HFFc6 (cell line): Measurements from ENCODE around the gene KLF6. TPM values are rescaled to one million over a fixed set of nuclear protein-coding genes. Genes with fewer than 3 reads are reported as not detected.
A peak's percentile ranks its signal among the peaks of the same experiment; 100 is the strongest.

Source experiments
- DNase-seq: peaks from one replicate; pipeline ENCODE4 v3.0.0-alpha.2; 2018
- H3K27ac Mint-ChIP-seq: 2 replicates; pipeline ENCODE4 v1.8.0; 2020; ENCODE audit warnings: mild to moderate bottlenecking, mixed read lengths
- H3K27me3 Mint-ChIP-seq: 2 replicates; pipeline ENCODE4 v1.8.0; 2021; ENCODE audit warnings: mild to moderate bottlenecking, moderate library complexity, mixed read lengths; ENCODE audit not compliant: insufficient read depth
- H3K36me3 Mint-ChIP-seq: 2 replicates; pipeline ENCODE4 v1.8.0; 2021; ENCODE audit warnings: low read depth, mixed read lengths
- H3K4me1 Mint-ChIP-seq: 2 replicates; pipeline ENCODE4 v1.8.0; 2020; ENCODE audit warnings: low read depth, mixed read lengths
- H3K4me3 Mint-ChIP-seq: 2 replicates; pipeline ENCODE4 v1.8.0; 2020; ENCODE audit warnings: mild to moderate bottlenecking, moderate library complexity, mixed read lengths
- H3K9me3 Mint-ChIP-seq: 2 replicates; pipeline ENCODE4 v1.8.0; 2020; ENCODE audit warnings: mild to moderate bottlenecking, mixed read lengths
- total RNA-seq, 6 experiments: library from RNA; stranded (reverse); fragmentation: NEBNext Ultra II Directional; extraction: Animal tissue kit (Norgen Biotek cat#: 25700); gene quantifications; 2 replicates in 1 of 6; 3 replicates in 5 of 6; pipeline ENCODE4 v1.2.3, GENCODE V29; 2021
- TF ChIP-seq, protein P1 (sequence below): fragments of 200-600 bp; sonication (generic); IDR thresholded peaks from 2 replicates; pipeline ENCODE4 v1.5.0; 2021; ENCODE audit warnings: antibody characterized with exemption, mild to moderate bottlenecking

The KLF6 gene
- total RNA-seq, 6 experiments from 2014 or later = 114 to 154 (median 142) TPM

DNA sequence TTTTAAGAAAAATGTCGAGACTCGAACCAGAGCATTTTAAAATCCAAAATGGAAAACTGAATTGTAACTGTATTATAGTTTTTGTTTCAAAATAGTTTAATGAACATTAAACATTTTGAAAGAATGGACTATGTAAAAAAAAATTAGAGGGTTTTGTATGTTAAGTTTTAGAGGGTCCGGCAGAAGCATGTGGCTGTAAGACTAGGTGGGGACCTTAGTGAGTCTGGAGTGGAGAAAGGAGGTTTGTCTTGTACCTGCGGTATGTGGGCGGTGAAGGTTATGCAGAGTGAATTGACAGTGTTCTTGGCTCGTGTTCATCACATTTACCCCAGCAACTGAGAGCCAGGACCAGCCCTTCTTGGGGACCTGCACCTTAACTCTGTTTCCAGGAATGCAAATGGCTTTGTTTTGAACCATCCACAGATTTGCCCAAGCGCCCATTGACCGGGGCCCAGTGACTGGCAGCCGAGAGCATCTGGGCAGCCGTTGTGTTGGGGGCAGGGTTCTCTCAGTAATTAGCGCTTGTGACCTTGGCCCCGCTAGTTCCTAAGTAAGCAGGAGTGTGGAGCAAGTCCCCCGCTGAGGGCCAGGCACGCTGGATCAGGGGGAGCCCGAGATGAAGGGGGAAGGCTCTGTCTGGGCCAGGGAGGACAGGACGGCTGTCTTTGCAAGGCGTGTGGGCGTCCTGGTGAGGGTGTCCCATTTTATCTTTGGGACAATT, 1.4 kb upstream of the KLF6 start:
- Mint-ChIP-seq H3K27me3 (peaks cover 42% of the 10 kb centered on the region), H3K4me3 (peak overlapping the region; percentile 87), H3K36me3 (peaks cover 31% of the 10 kb centered on the region), H3K9me3 (peaks cover 22% of the 10 kb centered on the region), H3K27ac (peak overlapping the region; percentile 99), H3K4me1 (peaks cover 32% of the 10 kb centered on the region)
- no peak for DNase-seq
- TF ChIP-seq, protein P1, sequence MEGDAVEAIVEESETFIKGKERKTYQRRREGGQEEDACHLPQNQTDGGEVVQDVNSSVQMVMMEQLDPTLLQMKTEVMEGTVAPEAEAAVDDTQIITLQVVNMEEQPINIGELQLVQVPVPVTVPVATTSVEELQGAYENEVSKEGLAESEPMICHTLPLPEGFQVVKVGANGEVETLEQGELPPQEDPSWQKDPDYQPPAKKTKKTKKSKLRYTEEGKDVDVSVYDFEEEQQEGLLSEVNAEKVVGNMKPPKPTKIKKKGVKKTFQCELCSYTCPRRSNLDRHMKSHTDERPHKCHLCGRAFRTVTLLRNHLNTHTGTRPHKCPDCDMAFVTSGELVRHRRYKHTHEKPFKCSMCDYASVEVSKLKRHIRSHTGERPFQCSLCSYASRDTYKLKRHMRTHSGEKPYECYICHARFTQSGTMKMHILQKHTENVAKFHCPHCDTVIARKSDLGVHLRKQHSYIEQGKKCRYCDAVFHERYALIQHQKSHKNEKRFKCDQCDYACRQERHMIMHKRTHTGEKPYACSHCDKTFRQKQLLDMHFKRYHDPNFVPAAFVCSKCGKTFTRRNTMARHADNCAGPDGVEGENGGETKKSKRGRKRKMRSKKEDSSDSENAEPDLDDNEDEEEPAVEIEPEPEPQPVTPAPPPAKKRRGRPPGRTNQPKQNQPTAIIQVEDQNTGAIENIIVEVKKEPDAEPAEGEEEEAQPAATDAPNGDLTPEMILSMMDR = no peak

DNA sequence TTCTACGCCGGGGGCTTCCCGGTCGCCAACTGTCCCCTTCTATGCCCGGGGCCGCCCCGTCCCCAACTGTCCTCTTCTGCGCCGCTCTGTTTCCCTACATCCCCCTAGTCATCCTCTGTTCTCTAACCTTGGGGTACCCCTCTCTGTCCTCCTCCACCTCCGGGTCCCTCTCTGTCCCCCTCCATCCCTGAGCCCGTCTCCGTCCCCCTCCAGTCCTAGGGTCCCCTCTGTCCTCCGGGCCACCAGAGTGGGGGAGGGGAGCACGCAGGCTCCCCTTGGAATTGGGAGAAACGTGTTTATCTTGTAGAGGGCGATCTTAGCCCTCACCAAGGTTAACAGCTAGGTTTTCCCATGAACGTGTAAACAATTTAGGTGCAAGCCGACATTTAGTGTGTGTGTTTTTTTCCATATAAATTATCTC, 852 bp upstream of the KLF6 start:
- no peak for DNase-seq
- Mint-ChIP-seq H3K36me3 (peaks cover 37% of the 10 kb centered on the region), H3K4me3 (peak overlapping the region; percentile 87), H3K9me3 (peaks cover 20% of the 10 kb centered on the region), H3K27me3 (peaks cover 46% of the 10 kb centered on the region), H3K27ac (peak overlapping the region; percentile 99), H3K4me1 (peaks cover 34% of the 10 kb centered on the region)
- TF ChIP-seq, protein P1 = no peak

DNA sequence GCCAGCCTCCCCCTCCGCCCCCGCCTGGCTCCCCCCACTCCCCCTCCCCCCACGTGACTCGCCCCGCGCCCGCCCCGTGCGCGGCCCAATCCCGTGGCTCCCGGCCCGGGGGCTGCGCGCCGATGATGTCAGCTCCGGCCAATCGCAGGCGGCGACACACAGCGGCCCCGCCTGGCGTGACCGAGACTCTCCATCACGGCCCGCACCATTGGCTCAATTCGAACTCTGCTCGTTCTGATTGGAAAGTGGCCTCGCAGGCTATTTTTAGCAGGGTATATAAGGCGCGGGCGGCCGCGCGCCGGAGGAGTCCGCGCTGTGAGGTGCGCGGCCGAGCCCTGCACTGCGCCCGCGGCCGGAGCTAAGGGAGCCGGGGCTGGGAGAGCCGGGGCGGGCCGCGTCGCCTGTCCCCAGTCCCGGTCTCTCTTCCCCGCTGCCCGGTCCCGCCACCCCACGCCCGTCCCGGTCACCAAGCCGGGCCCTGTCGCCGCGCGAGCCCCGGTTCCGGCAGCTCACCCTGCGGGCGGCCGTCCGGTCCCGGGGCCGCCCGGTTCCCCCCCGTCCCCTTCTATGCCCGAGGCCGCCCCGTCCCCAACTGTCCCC, 342 bp upstream of the KLF6 start:
- H3K4me3 Mint-ChIP-seq = peak overlapping the region; percentile 96
- peak; percentile 97 for DNase-seq
- peaks cover 20% of the 10 kb centered on the region for H3K9me3 Mint-ChIP-seq
- peak overlapping the region; percentile 99 for H3K27ac Mint-ChIP-seq
- H3K27me3 Mint-ChIP-seq = peaks cover 51% of the 10 kb centered on the region
- peaks cover 39% of the 10 kb centered on the region for H3K4me1 Mint-ChIP-seq
- TF ChIP-seq, protein P1 = peak; percentile 27; the same call in 1 of the 2 replicates
- H3K36me3 Mint-ChIP-seq = peaks cover 42% of the 10 kb centered on the region

DNA sequence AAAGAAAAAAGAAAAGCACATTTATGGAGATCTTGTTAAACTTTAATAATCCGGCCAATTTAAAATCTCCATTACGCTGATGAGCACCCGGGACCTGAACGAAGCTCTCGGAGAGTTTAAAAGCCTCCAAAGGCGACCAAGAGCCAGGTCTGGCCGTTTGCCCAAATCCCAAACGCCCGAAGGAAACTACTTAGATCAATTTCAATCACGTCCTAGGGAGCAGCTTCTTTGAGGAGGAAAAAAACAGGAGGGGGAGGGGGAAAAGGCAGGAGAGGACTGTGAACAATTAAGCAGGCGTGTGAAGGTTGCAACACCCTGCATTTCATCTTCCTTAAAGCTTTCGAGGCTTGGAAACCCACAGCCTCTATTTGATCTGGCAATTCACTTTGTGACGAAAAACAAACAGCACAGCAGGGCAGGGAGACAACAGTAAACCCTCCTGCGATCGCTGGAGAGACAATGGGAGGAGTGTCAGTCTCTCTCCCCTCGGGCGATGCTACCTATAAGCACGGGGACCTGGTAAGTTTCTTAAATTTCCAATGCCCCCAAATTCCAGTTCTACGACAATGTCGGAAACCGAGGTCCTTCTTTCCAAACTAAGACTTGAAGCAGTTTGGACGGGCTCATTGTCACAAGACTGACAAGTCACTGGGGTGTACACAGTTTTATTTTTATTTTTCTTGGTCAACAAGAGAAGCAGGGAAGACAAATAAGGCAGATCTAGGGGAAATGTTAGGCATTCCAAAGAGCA, 1.2 kb downstream of the KLF6 start:
- DNase-seq = peak; percentile 57
- Mint-ChIP-seq H3K36me3 (peaks cover 55% of the 10 kb centered on the region), H3K4me1 (peaks cover 54% of the 10 kb centered on the region), H3K27ac (peak overlapping the region; percentile 99), H3K4me3 (peak overlapping the region; percentile 96), H3K27me3 (peaks cover 66% of the 10 kb centered on the region), H3K9me3 (peaks cover 24% of the 10 kb centered on the region)
- TF ChIP-seq, protein P1 = no peak

DNA sequence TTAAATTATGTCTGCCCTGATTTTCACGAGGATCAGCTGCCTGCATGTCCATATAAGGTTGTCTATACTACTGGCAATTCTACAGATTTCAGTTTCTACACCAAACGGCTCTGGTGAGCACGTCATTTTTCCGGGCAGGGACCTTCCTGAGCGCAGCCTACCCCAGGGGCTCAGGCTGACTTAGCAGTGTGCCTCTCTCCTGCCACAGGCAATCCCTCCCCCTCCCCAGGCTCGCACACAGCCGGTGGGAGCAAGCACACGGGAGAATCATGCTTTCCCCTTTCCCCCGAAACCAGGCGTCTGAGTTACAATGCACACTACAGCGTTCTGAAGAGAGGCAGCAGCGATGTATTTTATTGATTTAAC, 1.7 kb downstream of the KLF6 start:
- TF ChIP-seq, protein P1 = no peak
- Mint-ChIP-seq H3K27ac (peak overlapping the region; percentile 99), H3K36me3 (peaks cover 58% of the 10 kb centered on the region), H3K9me3 (peaks cover 26% of the 10 kb centered on the region), H3K27me3 (peaks cover 69% of the 10 kb centered on the region), H3K4me1 (peaks cover 59% of the 10 kb centered on the region), H3K4me3 (peak overlapping the region; percentile 96)
- DNase-seq = peak; percentile 83
